GM23338 (cell line): ENCODE results near the gene MRPS24. TPM values are rescaled to one million over a fixed set of nuclear protein-coding genes. Genes with fewer than 3 reads are reported as not detected.
A peak's percentile ranks its signal among the peaks of the same experiment; 100 is the strongest.

Experiments used
- ATAC-seq: fragments of 200-7000 bp; cut with Tn5 transposase; 3 replicates; pipeline ENCODE4 v1.9.1; 2020
- DNase-seq: peaks from one replicate; pipeline ENCODE4 v3.0.0-alpha.2; 2015; ENCODE audit warnings: low spot score
- H2AFZ ChIP-seq: fragments of 200-600 bp; sonication (generic); 2 replicates; pipeline ENCODE4 v1.8.0; 2016; ENCODE audit warnings: antibody characterized with exemption, mild to moderate bottlenecking, moderate library complexity
- H3F3A ChIP-seq: fragments of 200-600 bp; sonication (generic); replicated peaks from 2 replicates; pipeline ENCODE4 v1.8.0; 2017; ENCODE audit warnings: antibody characterized with exemption, mixed run types, low read depth
- H3K27ac ChIP-seq: fragments of 200-600 bp; sonication (generic); 2 replicates; pipeline ENCODE4 v1.6.1; 2016; ENCODE audit warnings: low read depth
- H3K27me3 ChIP-seq: fragments of 200-600 bp; sonication (generic); 2 replicates; pipeline ENCODE4 v1.8.0; 2016; ENCODE audit warnings: mild to moderate bottlenecking, mixed run types, moderate library complexity; ENCODE audit not compliant: insufficient read depth
- H3K36me3 ChIP-seq: fragments of 200-600 bp; sonication (generic); 2 replicates; pipeline ENCODE4 v1.8.0; 2016; ENCODE audit warnings: mild to moderate bottlenecking; ENCODE audit not compliant: insufficient read depth
- H3K4me1 ChIP-seq: fragments of 200-600 bp; sonication (generic); 2 replicates; pipeline ENCODE4 v1.8.0; 2016; ENCODE audit warnings: mild to moderate bottlenecking, moderate library complexity; ENCODE audit not compliant: insufficient read depth
- H3K4me2 ChIP-seq: fragments of 200-600 bp; sonication (generic); 2 replicates; pipeline ENCODE4 v1.7.1; 2017; ENCODE audit warnings: mixed run types
- H3K4me3 ChIP-seq: fragments of 200-600 bp; sonication (generic); 2 replicates; pipeline ENCODE4 v1.6.1; 2016; ENCODE audit warnings: mixed run types
- H3K79me2 ChIP-seq: fragments of 200-600 bp; sonication (generic); replicated peaks from 2 replicates; pipeline ENCODE4 v1.8.0; 2017; ENCODE audit warnings: mild to moderate bottlenecking; ENCODE audit not compliant: insufficient read depth
- H3K9me2 ChIP-seq: fragments of 200-600 bp; sonication (generic); 2 replicates; pipeline ENCODE4 v1.8.0; 2017; ENCODE audit not compliant: insufficient read depth
- H4K20me1 ChIP-seq: fragments of 200-600 bp; sonication (generic); replicated peaks from 2 replicates; pipeline ENCODE4 v1.8.0; 2017; ENCODE audit warnings: mild to moderate bottlenecking; ENCODE audit not compliant: insufficient read depth
- H3K27ac Mint-ChIP-seq: 2 replicates; pipeline ENCODE4 v1.8.0; 2020; ENCODE audit warnings: inconsistent platforms, mild to moderate bottlenecking, moderate library complexity, mixed read lengths
- H3K27me3 Mint-ChIP-seq: 3 replicates; pipeline ENCODE4 v1.8.0; 2022; ENCODE audit warnings: low read depth, mild to moderate bottlenecking, moderate library complexity, mixed read lengths, inconsistent platforms; ENCODE audit not compliant: insufficient read depth, poor library complexity
- H3K36me3 Mint-ChIP-seq: 3 replicates; pipeline ENCODE4 v1.8.0; 2021; ENCODE audit warnings: low read depth, mild to moderate bottlenecking, inconsistent platforms, moderate library complexity, mixed read lengths
- H3K4me1 Mint-ChIP-seq: 3 replicates; pipeline ENCODE4 v1.8.0; 2020; ENCODE audit warnings: mild to moderate bottlenecking, inconsistent platforms, mixed read lengths
- H3K4me3 Mint-ChIP-seq: 3 replicates; pipeline ENCODE4 v1.8.0; 2021; ENCODE audit warnings: moderate library complexity, mild to moderate bottlenecking, inconsistent platforms, mixed read lengths
- H3K9me3 Mint-ChIP-seq: 3 replicates; pipeline ENCODE4 v1.8.0; 2020; ENCODE audit warnings: moderate library complexity, mild to moderate bottlenecking, inconsistent platforms, mixed read lengths
- CREB1 ChIP-seq: fragments of 250-450 bp; sonication (Bioruptor Pico); IDR thresholded peaks from 2 replicates; pipeline ENCODE4 v1.5.0; 2020; ENCODE audit warnings: low read depth, mild to moderate bottlenecking, moderate library complexity
- EZH2 ChIP-seq: fragments of 200-600 bp; sonication (generic); IDR thresholded peaks from one replicate; pipeline ENCODE4 v1.8.0; 2017; ENCODE audit warnings: antibody characterized with exemption, mild to moderate bottlenecking, low read depth; ENCODE audit not compliant: unreplicated experiment
- JUNB ChIP-seq: IDR thresholded peaks from one replicate; pipeline ENCODE4 v1.6.1; 2016; ENCODE audit warnings: antibody characterized with exemption; ENCODE audit not compliant: unreplicated experiment
- NANOG ChIP-seq: IDR thresholded peaks from 2 replicates; pipeline ENCODE4 v1.6.1; 2016; ENCODE audit warnings: antibody characterized with exemption, borderline replicate concordance
- STAT1 ChIP-seq: IDR thresholded peaks from one replicate; pipeline ENCODE4 v1.6.1; 2016; ENCODE audit warnings: antibody characterized with exemption; ENCODE audit not compliant: unreplicated experiment
- polyA plus RNA-seq: library from polyadenylated mRNA; unstranded; fragments of >200 nt; fragmentation: Nextera tagmentation; extraction: Ambion mirVana; gene quantifications from 2 replicates; pipeline ENCODE4 v1.2.1, GENCODE V29; 2016
- total RNA-seq: library from RNA; depleted of rRNA; stranded (reverse); fragments of >200 nt; shearing (Covaris generic); gene quantifications from 2 replicates; pipeline ENCODE4 v1.2.3, GENCODE V29; 2014
- TF ChIP-seq, protein P1 (sequence below), 2 experiments: fragments of 200-600 bp in 1 of 2; sonication (generic) in 1 of 2; conservative IDR thresholded peaks; 2 replicates each; pipeline versions ENCODE4 v1.5.1 to v1.6.1; 2016 to 2017; ENCODE audit warnings: antibody characterized with exemption in 2 of 2, low read depth in 2 of 2, mild to moderate bottlenecking in 2 of 2, moderate library complexity in 1 of 2
- TF ChIP-seq, protein P2 (sequence below): IDR thresholded peaks from 2 replicates; pipeline ENCODE4 v1.6.1; 2016; ENCODE audit warnings: antibody characterized with exemption
- TF ChIP-seq, protein P3 (sequence below): IDR thresholded peaks from one replicate; pipeline ENCODE4 v1.6.1; 2018; ENCODE audit warnings: antibody characterized with exemption; ENCODE audit not compliant: unreplicated experiment

The MRPS24 gene
- total and polyA plus RNA-seq, 2 experiments from 2014 or later, result 82.9 to 152 TPM

DNA sequence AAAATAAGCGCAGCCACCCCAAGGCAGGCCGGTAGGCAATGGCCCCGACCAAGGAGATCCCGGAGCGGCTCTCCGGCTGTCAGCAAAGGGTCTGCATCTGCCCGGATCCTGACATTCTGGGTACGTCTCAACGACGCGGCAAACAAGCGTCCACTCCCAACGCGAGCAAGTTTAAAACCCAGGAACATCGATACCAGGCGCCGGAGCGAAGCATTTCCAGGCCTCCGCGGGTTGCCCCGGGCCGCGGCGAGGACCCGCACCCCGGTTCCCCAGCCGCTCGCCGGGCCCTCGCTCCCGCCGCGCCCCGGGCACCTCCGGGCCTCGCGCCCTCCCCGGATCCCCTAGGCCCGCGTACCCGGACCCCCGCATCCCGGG, 36.6 kb upstream of the MRPS24 start:
- Histone ChIP-seq H3K9me2 (no peaks in the 10 kb centered on the region), H3K79me2 (peaks cover 31% of the 10 kb centered on the region), H2AFZ (0 out of 2 replicates have a peak overlapping the region, but pooled peaks have one; percentile 11), H4K20me1 (peaks cover 3% of the 10 kb centered on the region; the same call in 1 of the 2 replicates), H3K4me1 (peaks cover 17% of the 10 kb centered on the region), H3K27me3 (no peaks in the 10 kb centered on the region), H3F3A (no peaks in the 10 kb centered on the region), H3K36me3 (no peaks in the 10 kb centered on the region), H3K4me2 (peak overlapping the region; percentile 79), H3K27ac (no peak overlapping the region), H3K4me3 (peak overlapping the region; percentile 52)
- Mint-ChIP-seq H3K27ac (no peak overlapping the region), H3K36me3 (no peaks in the 10 kb centered on the region; the same call in 2 of the 3 replicates), H3K4me3 (peak overlapping the region; percentile 92), H3K27me3 (peaks cover 6% of the 10 kb centered on the region), H3K4me1 (peaks cover 42% of the 10 kb centered on the region), H3K9me3 (no peaks in the 10 kb centered on the region)
- ATAC-seq, result peak; percentile 64
- DNase-seq, result peak; percentile 77
- TF ChIP-seq JUNB (no peak), CREB1 (peak; percentile 51; the same call in 1 of the 2 replicates)

DNA sequence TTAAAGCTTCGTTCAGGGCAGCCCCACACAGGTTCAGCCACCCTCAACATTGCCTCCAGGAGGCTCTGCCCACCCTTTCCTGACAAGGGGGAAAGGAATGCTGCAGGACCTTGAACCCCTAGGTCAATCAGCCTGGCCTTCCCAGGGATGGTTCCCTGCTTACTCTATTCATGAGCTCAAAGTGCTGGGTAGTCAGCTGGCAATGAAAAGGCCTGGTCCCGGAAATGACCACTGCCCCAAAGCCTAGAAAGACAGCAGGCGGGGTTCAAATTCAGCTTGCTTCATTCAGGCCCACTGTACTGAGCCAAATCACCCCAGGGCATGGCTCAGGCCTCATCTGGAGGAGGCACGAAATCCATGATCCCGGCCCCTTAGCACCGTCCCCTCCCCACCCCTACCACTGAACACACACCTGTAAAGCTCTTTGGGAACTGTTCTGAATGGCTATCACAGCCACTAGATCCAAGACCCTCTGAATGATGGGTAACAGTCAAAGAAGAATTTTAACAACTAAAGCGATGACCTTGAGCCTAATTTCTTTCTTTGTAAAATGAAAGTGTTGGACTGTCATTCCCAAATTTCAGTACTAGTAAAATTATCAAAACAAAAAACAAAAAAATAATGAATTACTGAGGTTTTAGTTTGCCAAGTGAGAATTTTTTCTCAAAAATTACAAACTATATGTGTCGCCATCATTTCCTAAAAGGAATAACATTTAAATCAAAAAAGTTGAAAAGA, 36.1 kb upstream of the MRPS24 start:
- peak overlapping the region; percentile 92 for H3K4me3 Mint-ChIP-seq
- TF ChIP-seq, protein P1, sequence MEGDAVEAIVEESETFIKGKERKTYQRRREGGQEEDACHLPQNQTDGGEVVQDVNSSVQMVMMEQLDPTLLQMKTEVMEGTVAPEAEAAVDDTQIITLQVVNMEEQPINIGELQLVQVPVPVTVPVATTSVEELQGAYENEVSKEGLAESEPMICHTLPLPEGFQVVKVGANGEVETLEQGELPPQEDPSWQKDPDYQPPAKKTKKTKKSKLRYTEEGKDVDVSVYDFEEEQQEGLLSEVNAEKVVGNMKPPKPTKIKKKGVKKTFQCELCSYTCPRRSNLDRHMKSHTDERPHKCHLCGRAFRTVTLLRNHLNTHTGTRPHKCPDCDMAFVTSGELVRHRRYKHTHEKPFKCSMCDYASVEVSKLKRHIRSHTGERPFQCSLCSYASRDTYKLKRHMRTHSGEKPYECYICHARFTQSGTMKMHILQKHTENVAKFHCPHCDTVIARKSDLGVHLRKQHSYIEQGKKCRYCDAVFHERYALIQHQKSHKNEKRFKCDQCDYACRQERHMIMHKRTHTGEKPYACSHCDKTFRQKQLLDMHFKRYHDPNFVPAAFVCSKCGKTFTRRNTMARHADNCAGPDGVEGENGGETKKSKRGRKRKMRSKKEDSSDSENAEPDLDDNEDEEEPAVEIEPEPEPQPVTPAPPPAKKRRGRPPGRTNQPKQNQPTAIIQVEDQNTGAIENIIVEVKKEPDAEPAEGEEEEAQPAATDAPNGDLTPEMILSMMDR (conservative IDR thresholded peaks at IDR 0.05; ENCODE audit: low read depth in 2 of 2), result no peak
- TF ChIP-seq, protein P2, sequence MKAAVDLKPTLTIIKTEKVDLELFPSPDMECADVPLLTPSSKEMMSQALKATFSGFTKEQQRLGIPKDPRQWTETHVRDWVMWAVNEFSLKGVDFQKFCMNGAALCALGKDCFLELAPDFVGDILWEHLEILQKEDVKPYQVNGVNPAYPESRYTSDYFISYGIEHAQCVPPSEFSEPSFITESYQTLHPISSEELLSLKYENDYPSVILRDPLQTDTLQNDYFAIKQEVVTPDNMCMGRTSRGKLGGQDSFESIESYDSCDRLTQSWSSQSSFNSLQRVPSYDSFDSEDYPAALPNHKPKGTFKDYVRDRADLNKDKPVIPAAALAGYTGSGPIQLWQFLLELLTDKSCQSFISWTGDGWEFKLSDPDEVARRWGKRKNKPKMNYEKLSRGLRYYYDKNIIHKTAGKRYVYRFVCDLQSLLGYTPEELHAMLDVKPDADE, result no peak
- TF ChIP-seq EZH2 (no peak), NANOG (no peak), CREB1 (no peak), STAT1 (no peak)
- TF ChIP-seq, protein P3, sequence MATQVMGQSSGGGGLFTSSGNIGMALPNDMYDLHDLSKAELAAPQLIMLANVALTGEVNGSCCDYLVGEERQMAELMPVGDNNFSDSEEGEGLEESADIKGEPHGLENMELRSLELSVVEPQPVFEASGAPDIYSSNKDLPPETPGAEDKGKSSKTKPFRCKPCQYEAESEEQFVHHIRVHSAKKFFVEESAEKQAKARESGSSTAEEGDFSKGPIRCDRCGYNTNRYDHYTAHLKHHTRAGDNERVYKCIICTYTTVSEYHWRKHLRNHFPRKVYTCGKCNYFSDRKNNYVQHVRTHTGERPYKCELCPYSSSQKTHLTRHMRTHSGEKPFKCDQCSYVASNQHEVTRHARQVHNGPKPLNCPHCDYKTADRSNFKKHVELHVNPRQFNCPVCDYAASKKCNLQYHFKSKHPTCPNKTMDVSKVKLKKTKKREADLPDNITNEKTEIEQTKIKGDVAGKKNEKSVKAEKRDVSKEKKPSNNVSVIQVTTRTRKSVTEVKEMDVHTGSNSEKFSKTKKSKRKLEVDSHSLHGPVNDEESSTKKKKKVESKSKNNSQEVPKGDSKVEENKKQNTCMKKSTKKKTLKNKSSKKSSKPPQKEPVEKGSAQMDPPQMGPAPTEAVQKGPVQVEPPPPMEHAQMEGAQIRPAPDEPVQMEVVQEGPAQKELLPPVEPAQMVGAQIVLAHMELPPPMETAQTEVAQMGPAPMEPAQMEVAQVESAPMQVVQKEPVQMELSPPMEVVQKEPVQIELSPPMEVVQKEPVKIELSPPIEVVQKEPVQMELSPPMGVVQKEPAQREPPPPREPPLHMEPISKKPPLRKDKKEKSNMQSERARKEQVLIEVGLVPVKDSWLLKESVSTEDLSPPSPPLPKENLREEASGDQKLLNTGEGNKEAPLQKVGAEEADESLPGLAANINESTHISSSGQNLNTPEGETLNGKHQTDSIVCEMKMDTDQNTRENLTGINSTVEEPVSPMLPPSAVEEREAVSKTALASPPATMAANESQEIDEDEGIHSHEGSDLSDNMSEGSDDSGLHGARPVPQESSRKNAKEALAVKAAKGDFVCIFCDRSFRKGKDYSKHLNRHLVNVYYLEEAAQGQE, result no peak
- peaks cover 17% of the 10 kb centered on the region for H3K4me1 ChIP-seq
- H3K27ac Mint-ChIP-seq, result no peak overlapping the region
- H3K27me3 ChIP-seq, result no peaks in the 10 kb centered on the region
- 0 out of 2 replicates have a peak overlapping the region, but pooled peaks have one; percentile 11 for H2AFZ ChIP-seq
- DNase-seq (peak; percentile 63), ATAC-seq (peak; percentile 59)
- peaks cover 34% of the 10 kb centered on the region for H3K79me2 ChIP-seq
- H3K4me3 ChIP-seq, result peak overlapping the region; percentile 52
- no peak overlapping the region for H3K27ac ChIP-seq
- peaks cover 3% of the 10 kb centered on the region; the same call in 1 of the 2 replicates for H4K20me1 ChIP-seq
- no peaks in the 10 kb centered on the region for H3K36me3 ChIP-seq
- peaks cover 42% of the 10 kb centered on the region for H3K4me1 Mint-ChIP-seq
- no peaks in the 10 kb centered on the region for H3K9me2 ChIP-seq
- H3K36me3 Mint-ChIP-seq, result no peaks in the 10 kb centered on the region; the same call in 2 of the 3 replicates
- H3K27me3 Mint-ChIP-seq, result peaks cover 6% of the 10 kb centered on the region
- no peaks in the 10 kb centered on the region for H3F3A ChIP-seq
- no peaks in the 10 kb centered on the region for H3K9me3 Mint-ChIP-seq
- peak overlapping the region; percentile 79 for H3K4me2 ChIP-seq
